Measurements from ENCODE around the gene MED16. TPM values are rescaled to one million over a fixed set of nuclear protein-coding genes. Genes with fewer than 3 reads are reported as not detected.
"Not testable (repeated sequence)": the region's sequence is repeated elsewhere in the genome, so short reads cannot be mapped to it uniquely, and the experiment has no call there.

The MED16 gene
- total RNA-seq, 4 donors from 2014 or later, result 58.1 to 158 (median 78.4) TPM

- no peaks in the 10 kb centered on the region for H3K9me3 ChIP-seq
- WGBS, 2 donors (ENCODE audit: low coverage in 1 of 2), result 21% methylated on average over 19 of the region's 28 CpGs; no CpG with 5 or more reads in 1 of the 2 donors
- peaks cover 0 to 13% (median 3%) of the 10 kb centered on the region in 4 donors for H3K4me1 ChIP-seq
- peak; percentile 65 to 84 (median 79) for TF ChIP-seq POLR2AphosphoS5 (IDR thresholded peaks at IDR 0.05)
- no peak for TF ChIP-seq POLR2A (IDR thresholded peaks at IDR 0.05)
- TF ChIP-seq CTCF (IDR thresholded peaks at IDR 0.05), result no peak
- TF ChIP-seq EP300 (IDR thresholded peaks at IDR 0.05; ENCODE audit: low read depth), result peak; percentile 89
- no peak overlapping the region for H3K4me3 ChIP-seq
- H3K27ac ChIP-seq, result peak overlapping the region; percentile 62 to 87 (median 78)
- no peaks in the 10 kb centered on the region for H3K36me3 ChIP-seq
- in situ Hi-C loops (cut with MboI; ENCODE audit: low pct_ligation_motif_present in 1 of 4, low pct_unique_long_range_greater_than_20kb in 1 of 4, low sequenced_read_pairs in 3 of 4), result loop anchor here in 3 of 4 donors (10.0 to 25.0 kb wide), 5 partner anchors 74 to 137 kb away; partner anchors contain the start of genes WDR18 (in 2 of the 3) and ARID3A (in 1 of the 3)
- DNase-seq, result peak; percentile 82
- intact Hi-C loops (cut with DNase I; ENCODE audit: low total_unique reads), result no loop called here
- peaks cover 78% of the 10 kb centered on the region for H3K27me3 ChIP-seq
Measured at GRCh38 chr19:850221-850978, 42.6 kb downstream of the MED16 start.

- Histone ChIP-seq H3K27me3 (peaks cover 88% of the 10 kb centered on the region), H3K4me1 (peaks cover 0 to 13% (median 3%) of the 10 kb centered on the region in 4 donors)
- in situ Hi-C loops (cut with MboI; ENCODE audit: low pct_ligation_motif_present in 1 of 4, low pct_unique_long_range_greater_than_20kb in 1 of 4, low sequenced_read_pairs in 3 of 4); H3K27ac ChIP-seq; H3K4me3 ChIP-seq; H3K36me3 ChIP-seq; DNase-seq; H3K9me3 ChIP-seq: not testable (repeated sequence)
- WGBS, 2 donors (ENCODE audit: low coverage in 1 of 2), result 63% methylated on average over 8 of the region's 8 CpGs; no CpG with 5 or more reads in 1 of the 2 donors
- intact Hi-C loops (cut with DNase I; ENCODE audit: low total_unique reads), result loop anchor here (10.0 kb wide), 1 partner anchor 74 kb away; no protein-coding TSS in a partner anchor
Measured at GRCh38 chr19:849195-849594, 43.8 kb downstream of the MED16 start.

GRCh38 chr19:848386-848921 lies 44.5 kb downstream of the MED16 start:
- no peak for DNase-seq
- peaks cover 90% of the 10 kb centered on the region for H3K27me3 ChIP-seq
- no peaks in the 10 kb centered on the region for H3K36me3 ChIP-seq
- H3K9me3 ChIP-seq, result no peaks in the 10 kb centered on the region
- TF ChIP-seq POLR2AphosphoS5 (IDR thresholded peaks at IDR 0.05) (no peak), EP300 (IDR thresholded peaks at IDR 0.05; ENCODE audit: low read depth) (no peak), POLR2A (IDR thresholded peaks at IDR 0.05) (no peak), CTCF (IDR thresholded peaks at IDR 0.05) (no peak)
- peaks cover 3 to 19% (median 9%) of the 10 kb centered on the region in 4 donors for H3K4me1 ChIP-seq
- in situ Hi-C loops (cut with MboI; ENCODE audit: low pct_ligation_motif_present in 1 of 4, low pct_unique_long_range_greater_than_20kb in 1 of 4, low sequenced_read_pairs in 3 of 4) (no loop called here), intact Hi-C loops (cut with DNase I; ENCODE audit: low total_unique reads) (loop anchor here (10.0 kb wide), 1 partner anchor 74 kb away; no protein-coding TSS in a partner anchor)
- H3K4me3 ChIP-seq, result no peak overlapping the region
- no peak overlapping the region for H3K27ac ChIP-seq
- 34% methylated on average over 12 of the region's 12 CpGs; no CpG with 5 or more reads in 1 of the 2 donors for WGBS, 2 donors (ENCODE audit: low coverage in 1 of 2)

- no peak for TF ChIP-seq CTCF (IDR thresholded peaks at IDR 0.05)
- no peak for TF ChIP-seq EP300 (IDR thresholded peaks at IDR 0.05; ENCODE audit: low read depth)
- TF ChIP-seq POLR2AphosphoS5 (IDR thresholded peaks at IDR 0.05), result no peak
- TF ChIP-seq POLR2A (IDR thresholded peaks at IDR 0.05), result no peak
- in situ Hi-C loops (cut with MboI; ENCODE audit: low pct_ligation_motif_present in 1 of 4, low pct_unique_long_range_greater_than_20kb in 1 of 4, low sequenced_read_pairs in 3 of 4) (no loop called here), intact Hi-C loops (cut with DNase I; ENCODE audit: low total_unique reads) (loop anchor here (10.0 kb wide), 1 partner anchor 71 kb away; no protein-coding TSS in a partner anchor)
- H3K9me3 ChIP-seq, result no peaks in the 10 kb centered on the region
- WGBS, 2 donors (ENCODE audit: low coverage in 1 of 2), result 32 to 66% methylated on average over 3 to 36 of the region's 37 CpGs
- no peak for DNase-seq
- no peak overlapping the region for H3K4me3 ChIP-seq
- peaks cover 89% of the 10 kb centered on the region for H3K27me3 ChIP-seq
- H3K4me1 ChIP-seq, result peaks cover 6 to 20% (median 13%) of the 10 kb centered on the region in 4 donors
- no peak overlapping the region for H3K27ac ChIP-seq
- H3K36me3 ChIP-seq, result no peaks in the 10 kb centered on the region
Measured at GRCh38 chr19:845707-846521, 47.1 kb downstream of the MED16 start.

Data from transverse colon (tissue), 4 donors.